GM06990 (cell line): ENCODE results near the gene LRP1B.

ENCODE experiments used
- DNase-seq: peaks from one replicate; pipeline ENCODE4 v3.0.0-alpha.2; 2011; ENCODE audit not compliant: insufficient read length; ENCODE audit errors: extremely low read depth
- H3K27me3 ChIP-seq: replicated peaks from 2 replicates; pipeline ENCODE4 v1.6.0; 2011; ENCODE audit warnings: low read length; ENCODE audit not compliant: control insufficient read depth, insufficient read depth
- H3K36me3 ChIP-seq: 2 replicates; pipeline ENCODE4 v1.5.1; 2011; ENCODE audit warnings: low read length; ENCODE audit not compliant: control insufficient read depth, insufficient read depth
- H3K4me3 ChIP-seq: replicated peaks from 2 replicates; pipeline ENCODE4 v1.5.1; 2011; ENCODE audit warnings: low read depth, mild to moderate bottlenecking, control low read depth, low read length
- TF ChIP-seq, protein P1 (sequence below): IDR thresholded peaks from 2 replicates; pipeline ENCODE4 v1.5.1; 2011; ENCODE audit warnings: low read length, control low read depth, mild to moderate bottlenecking, inconsistent platforms; ENCODE audit not compliant: insufficient read depth, poor library complexity, severe bottlenecking

The LRP1B gene

GRCh38 chr2:141341444-141341843, 789.4 kb downstream of the LRP1B start:
- DNase-seq, result no peak
- H3K27me3 ChIP-seq, result no peaks in the 10 kb centered on the region
- H3K36me3 ChIP-seq, result no peaks in the 10 kb centered on the region
- H3K4me3 ChIP-seq, result no peak overlapping the region
- TF ChIP-seq, protein P1, sequence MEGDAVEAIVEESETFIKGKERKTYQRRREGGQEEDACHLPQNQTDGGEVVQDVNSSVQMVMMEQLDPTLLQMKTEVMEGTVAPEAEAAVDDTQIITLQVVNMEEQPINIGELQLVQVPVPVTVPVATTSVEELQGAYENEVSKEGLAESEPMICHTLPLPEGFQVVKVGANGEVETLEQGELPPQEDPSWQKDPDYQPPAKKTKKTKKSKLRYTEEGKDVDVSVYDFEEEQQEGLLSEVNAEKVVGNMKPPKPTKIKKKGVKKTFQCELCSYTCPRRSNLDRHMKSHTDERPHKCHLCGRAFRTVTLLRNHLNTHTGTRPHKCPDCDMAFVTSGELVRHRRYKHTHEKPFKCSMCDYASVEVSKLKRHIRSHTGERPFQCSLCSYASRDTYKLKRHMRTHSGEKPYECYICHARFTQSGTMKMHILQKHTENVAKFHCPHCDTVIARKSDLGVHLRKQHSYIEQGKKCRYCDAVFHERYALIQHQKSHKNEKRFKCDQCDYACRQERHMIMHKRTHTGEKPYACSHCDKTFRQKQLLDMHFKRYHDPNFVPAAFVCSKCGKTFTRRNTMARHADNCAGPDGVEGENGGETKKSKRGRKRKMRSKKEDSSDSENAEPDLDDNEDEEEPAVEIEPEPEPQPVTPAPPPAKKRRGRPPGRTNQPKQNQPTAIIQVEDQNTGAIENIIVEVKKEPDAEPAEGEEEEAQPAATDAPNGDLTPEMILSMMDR, result no peak

DNA sequence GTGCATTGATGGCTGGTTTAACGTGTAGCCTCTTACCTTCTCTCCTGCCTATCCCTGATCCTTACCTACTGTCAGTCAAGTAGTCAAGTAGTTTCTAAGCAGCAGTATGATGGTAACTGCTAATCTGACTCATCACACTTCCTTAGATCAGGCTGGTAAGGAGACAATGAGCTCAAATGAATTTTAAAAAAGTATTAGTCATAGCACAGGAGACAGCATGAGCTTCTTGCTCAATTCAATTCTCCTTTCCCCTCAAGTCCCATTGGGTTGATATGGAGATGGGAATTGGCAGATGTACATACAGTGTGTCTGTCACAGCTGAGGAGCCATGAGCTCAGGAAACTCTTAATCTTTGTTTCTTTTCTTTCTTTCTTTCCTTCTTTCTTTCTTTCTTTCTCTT, 799.7 kb downstream of the LRP1B start:
- no peak for DNase-seq
- Histone ChIP-seq H3K36me3 (no peaks in the 10 kb centered on the region), H3K4me3 (no peak overlapping the region), H3K27me3 (no peaks in the 10 kb centered on the region)
- TF ChIP-seq, protein P1, result no peak

DNA sequence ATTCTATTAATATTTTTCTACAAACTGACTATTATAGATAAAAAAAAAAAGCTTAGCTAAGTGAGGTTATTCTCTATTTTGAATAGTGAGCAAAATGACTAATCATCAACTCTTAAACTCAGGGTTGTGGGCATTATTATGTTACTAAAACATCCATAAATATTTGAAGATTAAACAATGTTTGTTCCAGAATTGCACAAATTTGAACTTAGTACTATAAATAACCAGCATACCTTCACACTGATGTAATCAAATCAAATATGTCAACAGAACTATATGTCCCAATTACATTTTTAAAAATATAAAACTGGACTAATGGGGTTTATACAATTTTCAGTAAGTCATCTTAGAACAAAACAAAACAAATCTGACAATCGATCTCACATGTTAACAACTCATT, 800.9 kb downstream of the LRP1B start:
- no peak overlapping the region for H3K4me3 ChIP-seq
- no peaks in the 10 kb centered on the region for H3K27me3 ChIP-seq
- H3K36me3 ChIP-seq, result no peaks in the 10 kb centered on the region
- TF ChIP-seq, protein P1, result no peak
- no peak for DNase-seq

- no peaks in the 10 kb centered on the region for H3K27me3 ChIP-seq
- no peaks in the 10 kb centered on the region for H3K36me3 ChIP-seq
- TF ChIP-seq, protein P1, result no peak
- no peak for DNase-seq
- no peak overlapping the region for H3K4me3 ChIP-seq
Measured at GRCh38 chr2:141323571-141323970, 807.2 kb downstream of the LRP1B start.

DNA sequence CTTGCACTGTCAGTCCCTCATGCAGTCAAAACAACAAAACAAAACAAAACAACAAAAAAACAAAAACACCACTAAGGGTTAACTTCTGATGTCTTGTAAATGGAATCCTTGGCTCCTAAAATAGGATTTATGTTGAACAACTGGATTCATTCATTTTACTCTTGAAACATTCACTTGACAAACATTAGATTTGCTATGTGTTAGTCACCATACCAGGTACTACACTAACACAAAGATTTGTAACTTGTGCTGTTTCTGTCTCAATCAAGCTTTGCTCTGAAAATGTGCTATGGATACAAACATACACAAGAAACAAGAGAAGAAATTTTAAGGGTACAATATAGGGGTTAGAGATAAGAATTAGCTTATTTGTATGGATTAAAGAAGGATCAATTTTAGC, 812.8 kb downstream of the LRP1B start:
- TF ChIP-seq, protein P1, result no peak
- Histone ChIP-seq H3K4me3 (no peak overlapping the region), H3K36me3 (no peaks in the 10 kb centered on the region), H3K27me3 (no peaks in the 10 kb centered on the region)
- no peak for DNase-seq

GRCh38 chr2:141316606-141317005, 814.2 kb downstream of the LRP1B start:
- H3K4me3 ChIP-seq, result no peak overlapping the region
- no peak for DNase-seq
- H3K36me3 ChIP-seq, result no peaks in the 10 kb centered on the region
- H3K27me3 ChIP-seq, result no peaks in the 10 kb centered on the region
- TF ChIP-seq, protein P1, result no peak
